Lung (tissue), 12 donors: Measurements from ENCODE around the gene TTLL12. TPM values are rescaled to one million over a fixed set of nuclear protein-coding genes. Genes with fewer than 3 reads are reported as not detected.

Experiments used
- ATAC-seq: fragments of 200-7000 bp; cut with Tn5 transposase; one replicate; pipeline ENCODE4 v1.9.1; 2020; ENCODE audit warnings: moderate number of reproducible peaks; ENCODE audit not compliant: insufficient read depth, low FRiP score
- DNase-seq, 3 donors: peaks; one replicate each; pipeline ENCODE4 v3.0.0-alpha.2; 2013 to 2017
- H3K27ac ChIP-seq, 2 donors: one replicate each; pipeline ENCODE4 v1.5.1; 2013; ENCODE audit warnings: mild to moderate bottlenecking in 2 of 2, moderate library complexity in 2 of 2, control low read depth in 1 of 2, inconsistent platforms in 1 of 2, low read depth in 1 of 2, low read length in 1 of 2
- H3K27me3 ChIP-seq, 3 donors: one replicate each; pipeline ENCODE4 v1.5.1; 2013; ENCODE audit warnings: low read length in 2 of 3; ENCODE audit not compliant: control insufficient read depth in 3 of 3, insufficient read depth in 3 of 3
- H3K36me3 ChIP-seq, 4 donors: one replicate each; pipeline ENCODE4 v1.5.1; 2013; ENCODE audit warnings: low read length in 4 of 4, mild to moderate bottlenecking in 1 of 4, moderate library complexity in 1 of 4; ENCODE audit not compliant: control insufficient read depth in 4 of 4, insufficient read depth in 4 of 4
- H3K4me1 ChIP-seq, 5 donors: one replicate each; pipeline ENCODE4 v1.5.1; 2013; ENCODE audit warnings: low read length in 5 of 5, mild to moderate bottlenecking in 2 of 5, moderate library complexity in 1 of 5; ENCODE audit not compliant: control insufficient read depth in 5 of 5, insufficient read depth in 5 of 5
- H3K4me3 ChIP-seq: one replicate; pipeline ENCODE4 v1.5.1; 2013; ENCODE audit warnings: mild to moderate bottlenecking, control low read depth, moderate library complexity
- H3K9ac ChIP-seq, 2 donors: one replicate each; pipeline ENCODE4 v1.5.1; 2013; ENCODE audit warnings: low read length in 2 of 2, control low read depth in 1 of 2; ENCODE audit not compliant: insufficient read depth in 1 of 2
- H3K9me3 ChIP-seq, 4 donors: one replicate each; pipeline ENCODE4 v1.5.1; 2013; ENCODE audit warnings: low read length in 3 of 4, mild to moderate bottlenecking in 1 of 4, moderate library complexity in 1 of 4; ENCODE audit not compliant: control insufficient read depth in 4 of 4, insufficient read depth in 3 of 4
- CTCF ChIP-seq: IDR thresholded peaks from 2 replicates; pipeline ENCODE4 v1.5.1; 2012; ENCODE audit warnings: mild to moderate bottlenecking; ENCODE audit errors: control extremely low read depth, extremely low read depth
- WGBS, 2 donors: extraction: QIAGEN DNeasy Blood & Tissue Kit; methylation state at CpG; one replicate each; pipeline ENCODE4 v1.1.7; 2013; 5-methylcytosine and 5-hydroxymethylcytosine counted together
- polyA plus RNA-seq, 2 donors: library from polyadenylated mRNA; stranded (reverse); fragments of 200-250 nt; gene quantifications; one replicate each; pipeline ENCODE4 v1.2.1, GENCODE V29; 2013
- total RNA-seq, 2 donors: library from RNA; depleted of rRNA in 1 of 2; stranded (reverse); fragments of >200 nt in 1 of 2; gene quantifications; one replicate each; pipeline ENCODE4 v1.2.1, GENCODE V29; 2014 to 2021
- donor health status: control.
- donor health status: control.
- donor health status: Bipolar disorder and iron deficiency.
- donor health status: healthy.
- donor health status: DM: yes; HTN: yes; CAD: no.

Gene TTLL12
- total and polyA plus RNA-seq, 4 donors, result 15.8 to 35.5 (median 25.3) TPM

- H3K9ac ChIP-seq, result no peak overlapping the region
- H3K36me3 ChIP-seq, result no peaks in the 10 kb centered on the region
- H3K4me1 ChIP-seq, result peaks cover 0 to 9% (median 0%) of the 10 kb centered on the region in 5 donors
- TF ChIP-seq CTCF, result no peak
- DNase-seq (no peak), ATAC-seq (no peak)
- no peak overlapping the region for H3K4me3 ChIP-seq
- no peak overlapping the region for H3K27ac ChIP-seq
- WGBS, 2 donors, result 94 to 95% methylated on average over 10 of the region's 10 CpGs
- H3K27me3 ChIP-seq, result no peaks in the 10 kb centered on the region
- no peaks in the 10 kb centered on the region for H3K9me3 ChIP-seq
Observed at GRCh38 chr22:43202326-43202725, 15.4 kb upstream of the TTLL12 start.

DNA sequence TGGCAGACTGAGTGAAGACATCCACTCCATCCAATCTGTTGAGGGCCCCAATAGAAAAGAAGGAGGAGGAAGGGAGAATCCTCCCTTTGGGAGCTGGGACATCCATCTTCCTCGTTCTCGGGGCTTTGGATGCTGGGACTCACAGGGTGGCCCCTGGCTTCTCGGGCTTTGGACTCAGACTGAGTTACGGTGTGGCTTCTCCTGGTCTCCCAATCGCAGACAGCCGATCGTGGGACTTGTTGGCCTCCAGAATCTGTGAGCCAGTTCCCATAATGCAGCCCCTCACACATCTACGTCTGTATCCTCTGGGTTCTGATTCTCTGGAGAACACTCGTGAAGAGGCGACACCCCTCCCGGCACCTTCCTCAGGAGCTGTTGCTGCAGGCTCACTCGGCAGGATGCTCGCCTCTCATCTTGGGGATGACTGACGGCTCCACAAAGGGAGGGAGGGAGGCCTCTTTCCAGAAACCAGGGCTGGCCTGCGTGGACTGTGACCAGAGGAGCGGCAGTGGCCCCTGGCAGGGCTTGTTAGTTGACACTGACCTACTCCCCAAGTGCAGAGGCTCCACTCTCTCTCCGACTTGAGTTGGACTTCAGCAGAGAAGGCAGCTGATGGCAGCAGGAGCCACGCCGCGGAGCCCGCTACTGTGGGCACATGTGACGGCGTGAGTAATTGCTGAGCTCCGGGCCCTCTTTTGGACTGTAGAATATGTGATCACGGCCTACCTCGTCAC lies 14.7 kb upstream of the TTLL12 start:
- Histone ChIP-seq H3K27ac (no peak overlapping the region), H3K4me3 (no peak overlapping the region), H3K36me3 (no peaks in the 10 kb centered on the region), H3K9ac (no peak overlapping the region), H3K9me3 (no peaks in the 10 kb centered on the region), H3K27me3 (no peaks in the 10 kb centered on the region), H3K4me1 (peaks cover 0 to 11% (median 0%) of the 10 kb centered on the region in 5 donors)
- ATAC-seq (no peak), DNase-seq (no peak)
- WGBS, 2 donors, result 94 to 97% methylated on average over 26 of the region's 26 CpGs
- TF ChIP-seq CTCF, result no peak

GRCh38 chr22:43200555-43200954 lies 13.6 kb upstream of the TTLL12 start:
- Histone ChIP-seq H3K36me3 (no peaks in the 10 kb centered on the region), H3K27me3 (no peaks in the 10 kb centered on the region), H3K27ac (no peak overlapping the region), H3K4me3 (no peak overlapping the region), H3K4me1 (peaks cover 0 to 11% (median 0%) of the 10 kb centered on the region in 5 donors), H3K9ac (no peak overlapping the region), H3K9me3 (no peaks in the 10 kb centered on the region)
- 90 to 94% methylated on average over 13 of the region's 13 CpGs for WGBS, 2 donors
- DNase-seq (no peak), ATAC-seq (no peak)
- TF ChIP-seq CTCF, result no peak
